IMR-90 (cell line): ENCODE data around the gene CASTOR1. TPM values are rescaled to one million over a fixed set of nuclear protein-coding genes. Genes with fewer than 3 reads are reported as not detected.

ENCODE experiments used
- ATAC-seq: fragments of 200-7000 bp; cut with Tn5 transposase; 2 replicates; pipeline ENCODE4 v1.9.1; 2020; ENCODE audit warnings: low read depth, mild to moderate bottlenecking, moderate library complexity
- Bru-seq: library from RNA; stranded (reverse); fragments of 400-500 nt; gene quantifications from one replicate; lab custom pipeline; 2021; lab: Mats Ljungman, UMichigan
- BruChase-seq, 2 experiments: library from RNA; stranded (reverse); fragments of 400-500 nt; gene quantifications; one replicate each; lab custom pipeline; 2021; lab: Mats Ljungman, UMichigan
- BruUV-seq: library from RNA; stranded (reverse); fragments of 400-500 nt; replicated peaks from 2 replicates; lab custom pipeline; 2021; lab: Mats Ljungman, UMichigan
- CTCF ChIA-PET: fragments of 300-600 bp; formaldehyde crosslinking; extraction: SDS; loops from one replicate; lab custom pipeline; 2021; ENCODE audit warnings: antibody characterized with exemption; lab: Yijun Ruan, JAX
- POLR2A ChIA-PET: fragments of 300-600 bp; sonication (Branson Sonifier 250); formaldehyde crosslinking; loops from one replicate; lab custom pipeline; 2022; ENCODE audit warnings: antibody characterized with exemption; ENCODE audit not compliant: unreplicated experiment; lab: Charles Lee
- DNase-seq: peaks from one replicate; pipeline ENCODE4 v3.0.0; 2013
- H2AFZ ChIP-seq: replicated peaks from 2 replicates; pipeline ENCODE3; 2013; ENCODE audit warnings: low read length, mild to moderate bottlenecking; ENCODE audit not compliant: poor library complexity
- H2AK5ac ChIP-seq: 2 replicates; pipeline ENCODE4 v1.6.1; 2013; ENCODE audit warnings: low read depth, low read length, inconsistent platforms
- H2AK9ac ChIP-seq: replicated peaks from 2 replicates; pipeline ENCODE3; 2013; ENCODE audit warnings: mild to moderate bottlenecking, low read depth, low read length, moderate library complexity; ENCODE audit not compliant: poor library complexity
- H2BK120ac ChIP-seq: 2 replicates; pipeline ENCODE4 v1.6.1; 2013; ENCODE audit warnings: low read depth, low read length, inconsistent platforms
- H2BK15ac ChIP-seq: 3 replicates; pipeline ENCODE4 v1.6.1; 2013; ENCODE audit warnings: low read depth, low read length, inconsistent platforms
- H2BK20ac ChIP-seq: 2 replicates; pipeline ENCODE4 v1.6.1; 2013; ENCODE audit warnings: low read depth, mild to moderate bottlenecking, inconsistent platforms, low read length, moderate library complexity
- H2BK5ac ChIP-seq: 2 replicates; pipeline ENCODE4 v1.6.1; 2013; ENCODE audit warnings: mild to moderate bottlenecking, low read depth, low read length, inconsistent platforms; ENCODE audit not compliant: poor library complexity, severe bottlenecking
- H3K14ac ChIP-seq: replicated peaks from 2 replicates; pipeline ENCODE4 v1.6.1; 2013; ENCODE audit warnings: low read depth, low read length, inconsistent platforms
- H3K18ac ChIP-seq: 2 replicates; pipeline ENCODE4 v1.6.1; 2013; ENCODE audit warnings: low read depth, low read length, control low read depth
- H3K23ac ChIP-seq: 2 replicates; pipeline ENCODE4 v1.6.1; 2013; ENCODE audit warnings: low read depth, low read length, inconsistent platforms
- H3K27ac ChIP-seq: 2 replicates; pipeline ENCODE4 v1.5.1; 2013; ENCODE audit warnings: mild to moderate bottlenecking, control low read depth, low read length; ENCODE audit not compliant: insufficient read depth
- H3K27me3 ChIP-seq: 2 replicates; pipeline ENCODE4 v1.6.1; 2013; ENCODE audit warnings: low read length; ENCODE audit not compliant: control insufficient read depth, insufficient read depth
- H3K36me3 ChIP-seq: 2 replicates; pipeline ENCODE4 v1.6.1; 2013; ENCODE audit warnings: low read length, mixed read lengths; ENCODE audit not compliant: control insufficient read depth, insufficient read depth
- H3K4ac ChIP-seq: 2 replicates; pipeline ENCODE4 v1.6.1; 2013; ENCODE audit warnings: low read depth, low read length, inconsistent platforms
- H3K4me1 ChIP-seq: 2 replicates; pipeline ENCODE4 v1.6.1; 2013; ENCODE audit warnings: low read length, mixed read lengths; ENCODE audit not compliant: control insufficient read depth, insufficient read depth
- H3K4me2 ChIP-seq: 2 replicates; pipeline ENCODE4 v1.6.1; 2013; ENCODE audit warnings: low read depth, mild to moderate bottlenecking, control low read depth, low read length, moderate library complexity
- H3K4me3 ChIP-seq: 2 replicates; pipeline ENCODE4 v1.5.1; 2013; ENCODE audit warnings: low read depth, mild to moderate bottlenecking, control low read depth, low read length, moderate library complexity; ENCODE audit not compliant: insufficient read depth
- H3K56ac ChIP-seq: 2 replicates; pipeline ENCODE4 v1.6.1; 2013; ENCODE audit warnings: low read length, inconsistent platforms; ENCODE audit not compliant: insufficient read depth; ENCODE audit errors: extremely low read depth
- H3K79me1 ChIP-seq, 2 experiments: 2 replicates each; pipeline ENCODE4 v1.6.1; 2013; ENCODE audit warnings: low read length in 2 of 2, inconsistent platforms in 1 of 2, low read depth in 1 of 2
- H3K9ac ChIP-seq: 2 replicates; pipeline ENCODE4 v1.6.1; 2013; ENCODE audit warnings: low read depth, low read length, control low read depth
- H3K9me1 ChIP-seq: 2 replicates; pipeline ENCODE4 v1.6.1; 2013; ENCODE audit warnings: low read length, inconsistent platforms; ENCODE audit not compliant: insufficient read depth
- H3K9me3 ChIP-seq: 2 replicates; pipeline ENCODE4 v1.6.1; 2013; ENCODE audit warnings: low read length; ENCODE audit not compliant: control insufficient read depth, insufficient read depth
- H4K20me1 ChIP-seq: 2 replicates; pipeline ENCODE4 v1.6.1; 2013; ENCODE audit warnings: low read length, inconsistent platforms; ENCODE audit not compliant: insufficient read depth
- H4K5ac ChIP-seq: 2 replicates; pipeline ENCODE4 v1.6.1; 2013; ENCODE audit warnings: mild to moderate bottlenecking, low read depth, low read length, control low read depth
- H4K8ac ChIP-seq, 2 experiments: 2 replicates each; pipeline ENCODE4 v1.6.1; 2013; ENCODE audit warnings: low read depth in 2 of 2, low read length in 2 of 2, control low read depth in 1 of 2, inconsistent platforms in 1 of 2
- H4K91ac ChIP-seq: 2 replicates; pipeline ENCODE4 v1.6.1; 2013; ENCODE audit warnings: low read depth, low read length, inconsistent platforms; ENCODE audit not compliant: insufficient read depth
- BHLHE40 ChIP-seq: fragments of 150-350 bp; IDR thresholded peaks from 2 replicates; pipeline ENCODE4 v1.6.1; 2016; ENCODE audit warnings: mild to moderate bottlenecking, low read depth, low read length
- CEBPB ChIP-seq: IDR thresholded peaks from 2 replicates; pipeline ENCODE4 v1.6.1; 2012; ENCODE audit warnings: low read depth, low read length, improper control_type of control experiment
- CHD1 ChIP-seq: IDR thresholded peaks from 2 replicates; pipeline ENCODE4 v1.6.1; 2012; ENCODE audit warnings: low read depth, low read length, improper control_type of control experiment
- FOS ChIP-seq: fragments of 150-350 bp; IDR thresholded peaks from 2 replicates; pipeline ENCODE4 v1.6.1; 2016; ENCODE audit warnings: low read depth, low read length
- MAZ ChIP-seq: IDR thresholded peaks from 2 replicates; pipeline ENCODE4 v1.6.1; 2012; ENCODE audit warnings: low read depth, mild to moderate bottlenecking, low read length, improper control_type of control experiment, moderate library complexity, borderline replicate concordance
- MXI1 ChIP-seq: IDR thresholded peaks from 2 replicates; pipeline ENCODE4 v1.6.1; 2012; ENCODE audit warnings: low read depth, mild to moderate bottlenecking, low read length, moderate library complexity, borderline replicate concordance
- NFE2L2 ChIP-seq: fragments of 150-350 bp; IDR thresholded peaks from 2 replicates; pipeline ENCODE4 v1.6.1; 2016; ENCODE audit warnings: low read depth, mild to moderate bottlenecking, low read length
- POLR2A ChIP-seq: IDR thresholded peaks from 2 replicates; pipeline ENCODE4 v1.6.1; 2012; ENCODE audit warnings: mild to moderate bottlenecking, low read depth, low read length
- RCOR1 ChIP-seq: IDR thresholded peaks from 2 replicates; pipeline ENCODE4 v1.6.1; 2012; ENCODE audit warnings: mild to moderate bottlenecking, low read length, improper control_type of control experiment; ENCODE audit not compliant: insufficient replicate concordance
- RFX5 ChIP-seq: IDR thresholded peaks from 2 replicates; pipeline ENCODE4 v1.8.0; 2012; ENCODE audit warnings: low read depth, mild to moderate bottlenecking, low read length, moderate library complexity
- SMC3 ChIP-seq: fragments of 150-350 bp; IDR thresholded peaks from 2 replicates; pipeline ENCODE4 v1.6.1; 2016; ENCODE audit warnings: low read depth, mild to moderate bottlenecking, antibody characterized with exemption, low read length, moderate library complexity
- WGBS, 2 experiments: methylation state at CpG; one replicate each; pipeline versions ENCODE4 v1.1.5 to v1.1.7; 2013; ENCODE audit warnings: missing lambda C conversion rate in 2 of 2; ENCODE audit not compliant: insufficient read length in 1 of 2; ENCODE audit errors: extremely low coverage in 2 of 2; 5-methylcytosine and 5-hydroxymethylcytosine counted together
- dilution Hi-C: fragments of 300-500 bp; cut with HindIII; formaldehyde crosslinking; loops from one replicate; pipeline ENCODE4 v1.14.3; 2018; ENCODE audit warnings: low sequenced_read_pairs; ENCODE audit not compliant: unreplicated experiment
- in situ Hi-C: fragments of 300-500 bp; cut with MboI; formaldehyde crosslinking; loops from 3 replicates; pipeline ENCODE4 v1.14.3; 2019; ENCODE audit warnings: low sequenced_read_pairs, inconsistent platforms, mixed read lengths
- intact Hi-C: fragments of 100-400 bp; cut with micrococcal nuclease; formaldehyde crosslinking; loops from 2 replicates; pipeline ENCODE4 v1.10.0; 2022
- long read RNA-seq: library from polyadenylated mRNA; unstranded; transcript quantifications from one replicate; pipeline ENCODE4 v2.0.0, GENCODE V29; 2021; ENCODE audit not compliant: unreplicated experiment
- polyA plus RNA-seq, 3 experiments: library from polyadenylated mRNA; depleted of rRNA; stranded (reverse); fragments of >200 nt; gene quantifications; 2 replicates each; pipeline ENCODE4 v1.2.3, GENCODE V29; 2012; ENCODE audit warnings: low replicate concordance in 1 of 3
- total RNA-seq: library from RNA; depleted of rRNA; stranded (reverse); fragments of >200 nt; gene quantifications from 2 replicates; pipeline ENCODE4 v1.2.3, GENCODE V29; 2012; rRNA removed
- TF ChIP-seq, protein P1 (sequence below): fragments of 150-350 bp; IDR thresholded peaks from 2 replicates; pipeline ENCODE4 v1.6.1; 2017; ENCODE audit warnings: mild to moderate bottlenecking, antibody characterized with exemption, low read length, low read depth
- TF ChIP-seq, protein P2 (sequence below): fragments of 150-350 bp; IDR thresholded peaks from 2 replicates; pipeline ENCODE4 v1.6.1; 2016; ENCODE audit warnings: low read depth, mild to moderate bottlenecking, low read length, moderate library complexity, borderline replicate concordance

The CASTOR1 gene
- total RNA-seq (10.6 and 11.7 TPM in 2 replicates), polyA plus RNA-seq (2012; rRNA removed) (23.5 and 26.9 TPM in 2 replicates), Bru-seq, nascent RNA (percentile 53 among the genes with signal in this experiment), BruChase-seq, experiment 1, labeled RNA remaining after a 6-hour chase (percentile 53 among the genes with signal in this experiment), BruChase-seq, experiment 2, labeled RNA remaining after a 2-hour chase (percentile 49 among the genes with signal in this experiment)
- 11.4 and 33.1 TPM in 2 replicates for polyA plus RNA-seq (2012; cell fraction: cytosol; rRNA removed)
- 55.8 and 106 TPM in 2 replicates for polyA plus RNA-seq (2012; cell fraction: nucleus; rRNA removed; ENCODE audit: low replicate concordance)
- long read RNA-seq, transcript CASTOR1-202 (9 exons, 1,623 nt), result major isoform, 14 of 34 reads
- long read RNA-seq, transcript CASTOR1-201 (8 exons, 1,460 nt), result minor isoform, 8 of 34 reads
- long read RNA-seq, partial matches to known transcripts, result 3 of 34 reads
- long read RNA-seq, other reads (novel, unspliced or antisense), result 9 of 34 reads

DNA sequence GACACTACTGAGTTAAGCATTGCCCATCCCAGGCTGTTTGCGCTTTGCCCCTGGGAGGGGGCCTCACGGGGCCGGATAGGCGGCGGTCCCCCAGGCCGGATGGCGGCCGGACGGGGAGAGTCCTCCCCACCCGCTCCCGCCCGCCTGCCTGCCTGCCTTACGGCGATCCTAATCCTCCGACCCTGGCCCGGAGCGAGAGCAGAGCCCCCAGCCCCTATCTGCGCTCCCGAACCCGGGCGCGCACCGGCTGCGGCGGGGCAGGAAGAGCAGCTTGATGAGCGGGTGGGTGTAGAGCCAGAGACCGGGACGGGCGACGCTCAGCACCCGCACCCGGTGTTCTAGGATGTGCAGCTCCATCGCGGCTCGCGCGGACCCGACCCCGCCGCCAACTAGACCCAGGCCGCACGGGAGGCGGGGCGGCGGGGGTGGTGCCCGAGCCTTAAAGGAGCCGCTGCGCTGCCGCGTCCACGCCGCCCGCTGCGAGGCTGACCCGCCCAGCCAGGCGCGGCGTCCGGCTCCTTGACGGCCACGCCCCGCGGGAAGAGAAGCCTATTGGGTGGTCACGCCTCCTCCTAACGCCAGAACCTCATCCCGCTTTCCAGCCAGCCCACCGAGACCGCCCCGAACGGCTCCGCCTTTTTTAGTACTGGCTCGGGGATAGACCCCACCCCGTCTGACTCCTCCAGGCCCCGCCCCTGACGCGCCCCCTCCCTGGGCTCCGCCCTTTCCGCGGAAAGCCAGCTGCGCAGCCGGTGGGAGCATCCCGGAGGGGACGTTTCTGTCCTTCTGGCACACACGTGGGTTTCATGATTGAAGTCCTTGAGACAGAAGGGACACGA, at the start of gene CASTOR1:
TSS of gene CASTOR1 (minus strand) at position 365 of the 839 bp plus-strand sequence. CDS start at position 357, 8 bp downstream.
- 2% methylated on average over 21 of the region's 85 CpGs; no CpG with 5 or more reads in 1 of the 2 experiments for whole genome bisulfite sequencing, 2 experiments
- in situ Hi-C loops (no loop called here), dilution Hi-C loops (no loop called here), intact Hi-C loops (loop anchor here (2.0 kb wide), 2 partner anchors 37 to 67 kb away; partner anchors contain the start of genes CCDC157, SF3A1 and TBC1D10A)
- H3K14ac ChIP-seq, result peak within 1 kb of the TSS; percentile 74
- peak within 1 kb of the TSS; percentile 85 for H2AK9ac ChIP-seq
- H2BK120ac ChIP-seq, result no peak within 1 kb of the TSS
- no peak within 1 kb of the TSS for H3K18ac ChIP-seq
- DNase-seq, result peak; percentile 97
- peak within 1 kb of the TSS; percentile 90 for H3K4me3 ChIP-seq
- peak within 1 kb of the TSS; percentile 47 to 61; a peak in 3 of 4 replicates for H4K8ac ChIP-seq
- peak within 1 kb of the TSS; percentile 43; the same call in 1 of the 2 replicates for H3K23ac ChIP-seq
- H2BK5ac ChIP-seq, result peak within 1 kb of the TSS; percentile 7
- H3K36me3 ChIP-seq, result peaks cover 50% of the 10 kb centered on the region
- peak within 1 kb of the TSS; percentile 4; the same call in 1 of the 2 replicates for H4K5ac ChIP-seq
- peak within 1 kb of the TSS; percentile 73 for H3K4ac ChIP-seq
- ChIA-PET CTCF (interaction anchor here (2.0 kb wide), 1 partner anchor 36 kb away, joined by 9 read pairs; no protein-coding TSS in a partner anchor), POLR2A (interaction anchor here (0.6 kb wide), 1 partner anchor 190 kb away, joined by 3 read pairs; no protein-coding TSS in a partner anchor)
- peak within 1 kb of the TSS; percentile 93 for H3K4me2 ChIP-seq
- H3K4me1 ChIP-seq, result peaks cover 20% of the 10 kb centered on the region; the same call in 1 of the 2 replicates
- no peak within 1 kb of the TSS for H2BK15ac ChIP-seq
- peak within 1 kb of the TSS; percentile 92 for H2AFZ ChIP-seq
- peak within 1 kb of the TSS; percentile 38; the same call in 1 of the 2 replicates for H3K56ac ChIP-seq
- H3K9me3 ChIP-seq, result no peaks in the 10 kb centered on the region
- no peaks in the 10 kb centered on the region for H3K27me3 ChIP-seq
- peak within 1 kb of the TSS; percentile 57 for H3K27ac ChIP-seq
- peak within 1 kb of the TSS; percentile 35; the same call in 1 of the 2 replicates for H4K91ac ChIP-seq
- peaks cover 6% of the 10 kb centered on the region for H3K9me1 ChIP-seq
- peak within 1 kb of the TSS; percentile 80 for H3K9ac ChIP-seq
- no TSS peak for BruUV-seq
- no peak within 1 kb of the TSS for H2BK20ac ChIP-seq
- peak; percentile 91 for ATAC-seq
- H4K20me1 ChIP-seq, result peaks cover 20% of the 10 kb centered on the region
- peak within 1 kb of the TSS; percentile 43 for H2AK5ac ChIP-seq
- H3K79me1 ChIP-seq, result peaks cover 0 to 14% of the 10 kb centered on the region in 2 experiments; a peak in 3 of 4 replicates
- TF ChIP-seq CHD1 (no peak), SMC3 (no peak), MXI1 (peak; percentile 94), MAZ (peak; percentile 66), CEBPB (no peak), RCOR1 (no peak), POLR2A (no peak; the same call in 1 of the 2 replicates), BHLHE40 (no peak), FOS (no peak), NFE2L2 (no peak), RFX5 (no peak)
- TF ChIP-seq, protein P1, sequence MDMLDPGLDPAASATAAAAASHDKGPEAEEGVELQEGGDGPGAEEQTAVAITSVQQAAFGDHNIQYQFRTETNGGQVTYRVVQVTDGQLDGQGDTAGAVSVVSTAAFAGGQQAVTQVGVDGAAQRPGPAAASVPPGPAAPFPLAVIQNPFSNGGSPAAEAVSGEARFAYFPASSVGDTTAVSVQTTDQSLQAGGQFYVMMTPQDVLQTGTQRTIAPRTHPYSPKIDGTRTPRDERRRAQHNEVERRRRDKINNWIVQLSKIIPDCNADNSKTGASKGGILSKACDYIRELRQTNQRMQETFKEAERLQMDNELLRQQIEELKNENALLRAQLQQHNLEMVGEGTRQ, result peak; percentile 55; the same call in 1 of the 2 replicates
- TF ChIP-seq, protein P2, sequence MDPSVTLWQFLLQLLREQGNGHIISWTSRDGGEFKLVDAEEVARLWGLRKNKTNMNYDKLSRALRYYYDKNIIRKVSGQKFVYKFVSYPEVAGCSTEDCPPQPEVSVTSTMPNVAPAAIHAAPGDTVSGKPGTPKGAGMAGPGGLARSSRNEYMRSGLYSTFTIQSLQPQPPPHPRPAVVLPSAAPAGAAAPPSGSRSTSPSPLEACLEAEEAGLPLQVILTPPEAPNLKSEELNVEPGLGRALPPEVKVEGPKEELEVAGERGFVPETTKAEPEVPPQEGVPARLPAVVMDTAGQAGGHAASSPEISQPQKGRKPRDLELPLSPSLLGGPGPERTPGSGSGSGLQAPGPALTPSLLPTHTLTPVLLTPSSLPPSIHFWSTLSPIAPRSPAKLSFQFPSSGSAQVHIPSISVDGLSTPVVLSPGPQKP, result no peak
